GM13976 (cell line): Measurements from ENCODE around the gene RNF121.
A peak's percentile ranks its signal among the peaks of the same experiment; 100 is the strongest.

Source experiments
- DNase-seq: peaks from one replicate; pipeline ENCODE4 v3.0.0; 2012; ENCODE audit warnings: low spot score
- in situ Hi-C: fragments of 300-500 bp; cut with MboI; formaldehyde crosslinking; loops from one replicate; pipeline ENCODE4 v1.12.0; 2022; ENCODE audit warnings: low sequenced_read_pairs, mixed read lengths, inconsistent platforms; ENCODE audit not compliant: unreplicated experiment
- TF ChIP-seq, protein P1 (sequence below): IDR thresholded peaks from 2 replicates; pipeline ENCODE4 v1.5.1; 2012; ENCODE audit warnings: borderline replicate concordance, mild to moderate bottlenecking; ENCODE audit not compliant: insufficient read depth; ENCODE audit errors: extremely low read depth, missing control alignments, control extremely low read depth

Gene RNF121

GRCh38 chr11:72009156-72009555 is 80.3 kb downstream of the RNF121 start:
- TF ChIP-seq, protein P1, sequence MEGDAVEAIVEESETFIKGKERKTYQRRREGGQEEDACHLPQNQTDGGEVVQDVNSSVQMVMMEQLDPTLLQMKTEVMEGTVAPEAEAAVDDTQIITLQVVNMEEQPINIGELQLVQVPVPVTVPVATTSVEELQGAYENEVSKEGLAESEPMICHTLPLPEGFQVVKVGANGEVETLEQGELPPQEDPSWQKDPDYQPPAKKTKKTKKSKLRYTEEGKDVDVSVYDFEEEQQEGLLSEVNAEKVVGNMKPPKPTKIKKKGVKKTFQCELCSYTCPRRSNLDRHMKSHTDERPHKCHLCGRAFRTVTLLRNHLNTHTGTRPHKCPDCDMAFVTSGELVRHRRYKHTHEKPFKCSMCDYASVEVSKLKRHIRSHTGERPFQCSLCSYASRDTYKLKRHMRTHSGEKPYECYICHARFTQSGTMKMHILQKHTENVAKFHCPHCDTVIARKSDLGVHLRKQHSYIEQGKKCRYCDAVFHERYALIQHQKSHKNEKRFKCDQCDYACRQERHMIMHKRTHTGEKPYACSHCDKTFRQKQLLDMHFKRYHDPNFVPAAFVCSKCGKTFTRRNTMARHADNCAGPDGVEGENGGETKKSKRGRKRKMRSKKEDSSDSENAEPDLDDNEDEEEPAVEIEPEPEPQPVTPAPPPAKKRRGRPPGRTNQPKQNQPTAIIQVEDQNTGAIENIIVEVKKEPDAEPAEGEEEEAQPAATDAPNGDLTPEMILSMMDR = no peak
- DNase-seq = peak; percentile 2
- in situ Hi-C loops = no loop called here

GRCh38 chr11:72010529-72011233 is 81.8 kb downstream of the RNF121 start:
- DNase-seq = peak; percentile 11
- in situ Hi-C loops = no loop called here
- TF ChIP-seq, protein P1 = no peak

- in situ Hi-C loops = no loop called here
- DNase-seq = no peak
- TF ChIP-seq, protein P1 = no peak
Observed at GRCh38 chr11:72012091-72012630, 83.3 kb downstream of the RNF121 start.

DNA sequence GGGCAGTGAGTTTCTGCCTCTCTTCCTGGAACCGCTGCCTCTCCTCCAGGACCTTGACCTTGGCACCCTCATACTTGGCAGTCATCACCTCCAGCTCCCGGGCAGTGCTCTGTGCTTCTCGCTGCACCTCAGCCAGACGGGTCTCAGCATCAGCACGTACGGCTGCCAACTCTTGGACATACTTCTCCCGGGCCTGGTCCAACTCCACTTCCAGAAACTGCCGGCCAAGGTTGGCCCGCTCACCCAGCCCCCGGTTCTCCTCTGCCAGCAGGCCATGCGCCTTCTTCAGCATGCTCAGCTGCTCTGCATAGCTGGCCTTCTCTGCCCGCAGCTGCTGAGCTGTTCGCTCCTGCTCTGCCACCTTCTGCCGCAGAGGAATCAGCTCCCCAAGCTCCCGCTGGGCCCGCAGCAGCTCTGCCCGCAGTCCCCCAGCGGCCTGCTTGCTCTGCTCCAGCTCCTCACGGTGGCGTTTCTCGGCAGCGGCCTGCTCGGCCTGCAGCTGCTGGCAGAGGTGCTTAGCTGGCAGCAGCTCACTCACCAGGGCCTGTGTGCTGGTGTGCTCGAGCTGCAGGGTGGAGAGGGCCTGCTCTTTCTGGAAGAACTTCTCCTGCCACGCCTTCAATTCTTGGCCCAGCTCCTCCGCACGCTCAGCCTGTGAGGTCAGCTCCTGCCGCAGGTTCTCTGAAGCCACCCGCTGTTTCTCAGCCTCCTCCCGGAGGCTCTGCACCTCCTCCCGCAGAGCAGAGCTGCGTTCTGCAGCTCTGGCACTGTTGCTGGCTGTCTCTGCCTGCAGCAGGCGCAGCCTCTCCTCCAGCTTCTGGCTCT is 84.3 kb downstream of the RNF121 start:
- in situ Hi-C loops = no loop called here
- DNase-seq = no peak
- TF ChIP-seq, protein P1 = no peak

DNA sequence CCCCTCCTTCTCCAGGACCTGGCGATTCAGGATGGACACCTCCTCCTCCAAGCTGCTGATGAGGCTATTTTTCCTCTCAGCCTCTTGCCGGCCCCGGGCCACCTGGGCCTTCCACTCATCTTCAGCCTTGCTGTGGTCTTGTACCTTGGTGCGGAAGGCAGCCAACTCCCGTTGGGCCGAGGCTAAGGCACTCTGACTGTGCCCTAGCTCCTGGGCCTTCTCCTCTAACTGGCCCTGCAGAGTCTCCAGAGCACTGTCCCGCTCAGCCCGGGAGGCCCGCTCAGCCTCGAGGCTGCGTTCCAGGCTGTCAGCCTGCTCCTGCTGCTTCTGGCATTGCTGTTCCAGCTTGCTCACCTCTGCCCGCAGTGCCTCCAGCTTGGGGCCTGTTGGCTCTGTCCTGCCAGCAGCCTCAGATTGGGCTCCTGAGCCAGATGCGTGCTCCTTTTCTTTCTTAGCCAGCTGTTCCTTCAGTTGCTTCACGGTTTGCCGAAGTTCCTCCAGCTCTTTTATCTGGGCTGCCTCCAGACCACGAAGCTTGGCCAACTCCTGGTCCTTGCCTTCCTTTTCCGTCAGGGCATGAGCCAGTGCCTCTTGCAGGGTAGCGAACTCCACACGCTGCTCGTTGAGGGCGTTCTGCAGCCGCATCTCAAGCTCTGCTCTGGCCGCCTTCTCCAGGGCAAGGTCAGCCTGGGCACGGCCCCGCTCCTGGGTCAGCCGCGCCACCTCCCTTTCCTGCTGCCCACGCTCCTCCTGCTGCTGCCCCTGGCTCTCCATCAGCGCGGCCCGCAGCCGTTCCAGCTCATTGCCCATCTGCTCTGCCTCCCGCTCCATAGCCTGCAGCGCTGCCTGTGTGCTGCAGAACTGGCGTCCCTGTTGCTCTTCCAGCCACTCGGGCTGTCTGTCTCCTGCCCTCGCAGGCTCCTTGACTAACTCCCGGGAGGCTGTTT is 85.2 kb downstream of the RNF121 start:
- no peak for DNase-seq
- TF ChIP-seq, protein P1 = no peak
- in situ Hi-C loops = no loop called here
